Stimulated activated CD8-positive, alpha-beta memory T cell treated with anti-CD3 and anti-CD28 coated beads, Interleukin-4, amount 100 ng/mL, for 24 hours (primary cell): ENCODE measurements around the gene CACNA1G.

ENCODE experiments used
- DNase-seq: peaks from one replicate; pipeline ENCODE4 v3.0.0-alpha.2; 2020; ENCODE audit warnings: low read depth

The CACNA1G gene

DNA sequence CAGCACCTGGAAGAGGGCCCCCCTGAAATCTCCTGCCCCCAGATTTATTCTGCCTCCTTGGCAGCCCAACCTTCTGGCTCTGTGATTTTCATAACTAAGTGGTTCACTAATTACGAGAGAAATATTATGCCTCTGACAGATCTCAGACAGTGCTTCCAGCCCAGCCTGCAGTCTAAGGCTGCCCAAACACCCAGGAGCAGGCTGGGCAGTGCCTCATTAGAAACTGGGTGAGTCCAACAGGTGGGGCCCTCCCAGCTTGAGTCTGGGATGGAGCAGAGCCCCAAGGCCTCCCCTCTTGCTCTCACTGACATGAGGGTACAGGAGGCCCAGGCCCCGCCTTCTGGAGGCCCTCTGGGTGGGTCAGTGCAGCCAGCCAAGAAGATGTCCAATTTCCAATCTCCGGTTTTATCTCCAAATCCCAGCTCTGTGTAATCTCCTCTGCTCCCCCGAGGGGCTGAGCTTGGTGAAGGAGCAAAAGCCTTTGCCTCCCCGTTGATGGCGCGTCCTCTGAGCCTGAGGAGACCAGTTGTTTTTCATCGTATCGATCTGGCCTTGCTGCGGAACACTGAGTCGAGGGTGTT lies 54.0 kb downstream of the CACNA1G start:
- DNase-seq: no peak

- DNase-seq: no peak
Measured at GRCh38 chr17:50615828-50616227, 55.3 kb downstream of the CACNA1G start.

- no peak for DNase-seq
Measured at GRCh38 chr17:50618300-50618699, 57.8 kb downstream of the CACNA1G start.

DNA sequence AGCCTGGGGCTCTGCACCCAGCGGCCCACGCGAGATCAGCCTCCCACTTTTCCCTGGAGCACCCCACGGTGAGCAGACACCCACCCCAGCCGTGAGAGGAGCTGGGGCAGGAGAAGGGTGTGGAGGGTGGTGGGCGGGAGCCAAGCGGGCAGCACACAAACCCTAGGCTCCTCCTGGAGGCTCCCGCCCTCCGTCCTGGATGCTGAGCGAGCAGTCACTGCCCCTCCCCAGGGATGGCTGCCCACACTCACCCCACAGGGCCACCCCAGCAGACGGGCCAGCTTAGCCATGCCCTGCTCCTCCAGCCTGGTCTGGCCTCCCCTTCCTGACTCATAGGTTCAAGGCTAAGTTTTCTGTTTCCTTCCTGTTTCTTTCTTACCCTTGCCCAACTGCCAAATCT lies 58.4 kb downstream of the CACNA1G start:
- no peak for DNase-seq

DNA sequence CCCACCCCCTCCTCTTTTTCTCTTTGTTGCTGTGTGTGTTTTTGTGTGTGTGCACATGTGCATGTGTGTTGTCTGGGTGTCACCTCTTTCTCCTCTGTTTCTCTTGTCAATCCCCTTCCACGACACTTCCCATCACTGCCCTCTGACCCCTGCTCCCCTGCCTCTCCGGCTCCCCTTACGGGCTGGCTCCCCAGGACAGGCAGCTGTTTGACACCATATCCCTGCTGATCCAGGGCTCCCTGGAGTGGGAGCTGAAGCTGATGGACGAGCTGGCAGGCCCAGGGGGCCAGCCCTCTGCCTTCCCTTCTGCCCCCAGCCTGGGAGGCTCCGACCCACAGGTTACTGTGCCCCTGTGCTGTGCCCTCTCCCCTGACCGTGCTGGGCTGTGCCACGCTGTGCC lies 59.0 kb downstream of the CACNA1G start:
- no peak for DNase-seq

DNA sequence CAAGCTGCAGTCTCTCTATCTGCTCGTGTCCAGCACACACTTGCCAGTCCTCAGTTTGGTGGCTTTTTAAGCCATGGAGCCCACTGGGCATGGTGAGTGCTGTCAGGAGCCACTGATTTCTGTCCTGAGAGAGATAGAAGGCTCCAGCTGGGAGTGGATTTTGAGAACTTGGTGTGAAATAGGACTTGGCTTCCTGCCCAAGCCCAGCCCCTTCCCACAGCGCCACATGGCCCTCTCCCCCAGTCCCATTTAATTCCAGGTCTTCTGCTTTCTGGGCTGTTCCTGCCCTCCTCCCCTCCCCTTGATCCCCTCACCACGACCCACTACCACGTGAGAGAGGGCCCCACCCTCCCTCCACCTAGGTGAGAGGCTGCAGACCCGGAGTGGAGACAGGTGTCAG lies 59.7 kb downstream of the CACNA1G start:
- no peak for DNase-seq

DNA sequence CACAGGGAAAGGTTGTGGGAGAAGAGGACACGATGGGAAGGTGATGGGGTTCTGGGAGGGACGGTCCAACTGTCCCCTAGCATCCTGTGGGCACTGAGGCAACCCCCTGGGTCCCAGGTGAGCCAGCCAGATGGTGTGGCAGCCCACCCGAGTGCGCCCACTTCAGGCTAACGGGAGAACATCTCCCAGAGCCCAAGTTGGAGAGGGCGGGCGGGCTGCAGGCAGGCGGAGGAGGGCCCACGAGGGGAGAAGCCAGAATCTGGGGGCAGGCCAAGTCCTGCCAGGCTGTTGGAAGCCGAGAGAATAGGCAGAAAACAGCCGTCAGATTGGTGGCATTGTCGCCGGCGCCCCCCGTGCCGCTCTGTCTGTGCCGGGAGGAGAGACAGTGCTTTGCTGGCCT lies 60.3 kb downstream of the CACNA1G start:
- DNase-seq: no peak

GRCh38 chr17:50621574-50622031 lies 61.1 kb downstream of the CACNA1G start:
- no peak for DNase-seq

- no peak for DNase-seq
Measured at GRCh38 chr17:50624321-50624934, 63.9 kb downstream of the CACNA1G start.

DNA sequence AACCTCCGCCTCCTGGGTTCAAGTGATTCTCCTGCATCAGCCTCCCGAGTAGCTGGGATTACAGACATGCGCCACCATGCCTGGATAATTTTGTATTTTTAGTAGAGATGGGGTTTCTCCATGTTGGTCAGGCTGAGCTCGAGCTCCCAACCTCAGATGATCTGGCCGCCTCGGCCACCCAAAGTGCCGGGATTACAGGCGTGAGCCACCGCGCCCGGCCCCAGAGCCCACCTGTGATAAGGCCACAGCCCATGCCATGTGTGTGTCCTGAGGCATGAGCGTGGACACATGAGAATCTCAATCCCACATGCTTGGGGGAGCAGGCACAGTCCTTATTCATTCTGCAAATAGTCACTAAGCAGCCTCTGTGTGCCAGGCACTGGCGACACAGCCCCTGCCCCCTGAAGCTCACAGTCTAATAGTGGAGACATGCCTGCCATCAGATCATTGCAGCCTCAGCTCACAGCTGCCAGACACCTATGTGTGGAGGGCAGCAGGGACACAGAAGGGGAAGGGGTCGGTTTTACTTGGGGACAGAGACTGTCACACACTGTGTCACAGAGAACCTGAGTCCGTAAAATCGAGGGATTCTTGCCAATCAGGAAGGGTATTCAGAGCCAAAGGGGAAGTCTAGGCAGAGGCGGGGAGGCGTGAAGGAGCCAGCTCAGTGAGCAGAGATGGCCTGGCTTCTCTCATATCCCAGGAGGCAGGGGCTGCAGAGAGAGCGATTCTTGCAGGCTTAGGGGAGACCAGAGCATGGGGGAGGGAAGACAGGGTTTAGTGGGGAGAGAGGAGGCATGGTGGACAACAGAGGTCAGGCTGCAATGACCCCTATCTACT lies 64.7 kb downstream of the CACNA1G start:
- no peak for DNase-seq

GRCh38 chr17:50626037-50626574 lies 65.6 kb downstream of the CACNA1G start:
- DNase-seq: peak; percentile 44

- DNase-seq: no peak
Measured at GRCh38 chr17:50627036-50627781, 66.7 kb downstream of the CACNA1G start.

GRCh38 chr17:50627782-50628601 lies 67.5 kb downstream of the CACNA1G start:
- no peak for DNase-seq

DNA sequence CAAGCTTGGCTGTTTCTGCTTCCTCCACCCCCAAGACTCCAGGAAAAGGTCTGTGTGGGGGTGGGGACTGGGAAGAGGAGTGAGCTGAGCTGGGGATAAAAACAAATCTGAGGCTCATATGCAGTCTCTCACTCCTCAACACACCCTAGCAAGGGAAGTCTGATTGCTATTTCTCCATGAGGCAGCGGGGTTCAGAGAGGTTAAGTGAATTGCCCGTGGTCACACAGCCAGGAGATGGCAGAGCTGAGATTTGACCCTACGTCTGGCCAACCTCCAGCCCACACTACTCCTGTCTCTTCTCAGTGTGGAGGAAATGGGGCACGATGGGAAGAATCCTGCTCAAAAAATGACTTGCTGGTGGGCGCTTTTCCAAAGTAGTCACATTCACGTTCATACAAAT lies 69.4 kb downstream of the CACNA1G start:
- DNase-seq: no peak

DNA sequence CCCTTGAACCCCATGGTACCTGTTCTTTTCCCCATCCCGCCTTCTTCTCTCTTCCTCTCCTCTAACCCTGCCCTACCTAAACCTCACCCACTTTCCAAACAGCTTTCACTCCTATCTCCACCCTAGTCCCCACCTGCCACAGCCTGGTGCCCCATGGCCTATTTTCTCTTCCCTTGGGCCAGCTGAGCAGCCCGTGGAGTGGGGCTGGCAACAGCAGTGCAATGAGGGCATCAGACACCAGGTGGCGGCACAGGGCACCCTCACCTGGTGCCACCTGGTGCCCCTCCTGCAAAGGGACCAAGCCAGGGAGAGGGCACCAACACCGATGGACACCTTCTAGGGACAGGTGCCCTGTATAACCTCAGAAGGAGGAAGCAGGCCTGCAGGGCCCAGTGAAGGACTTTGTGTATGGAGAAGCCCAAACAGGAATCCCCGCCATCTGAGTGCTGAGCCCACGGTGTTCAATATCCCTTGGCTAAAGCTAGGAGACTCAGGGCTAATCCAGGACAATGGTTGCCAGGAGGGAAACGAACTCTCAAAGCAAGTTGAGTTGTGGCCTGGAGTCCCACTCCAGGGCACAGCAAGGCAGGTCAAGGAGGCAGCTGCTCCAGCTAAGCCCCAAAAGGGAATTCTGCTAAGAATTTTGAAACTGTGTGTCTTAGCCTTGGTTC lies 70.1 kb downstream of the CACNA1G start:
- peak; percentile 36 for DNase-seq

- DNase-seq: no peak
Measured at GRCh38 chr17:50631195-50631907, 70.8 kb downstream of the CACNA1G start.

GRCh38 chr17:50631908-50632571 lies 71.5 kb downstream of the CACNA1G start:
- no peak for DNase-seq

DNA sequence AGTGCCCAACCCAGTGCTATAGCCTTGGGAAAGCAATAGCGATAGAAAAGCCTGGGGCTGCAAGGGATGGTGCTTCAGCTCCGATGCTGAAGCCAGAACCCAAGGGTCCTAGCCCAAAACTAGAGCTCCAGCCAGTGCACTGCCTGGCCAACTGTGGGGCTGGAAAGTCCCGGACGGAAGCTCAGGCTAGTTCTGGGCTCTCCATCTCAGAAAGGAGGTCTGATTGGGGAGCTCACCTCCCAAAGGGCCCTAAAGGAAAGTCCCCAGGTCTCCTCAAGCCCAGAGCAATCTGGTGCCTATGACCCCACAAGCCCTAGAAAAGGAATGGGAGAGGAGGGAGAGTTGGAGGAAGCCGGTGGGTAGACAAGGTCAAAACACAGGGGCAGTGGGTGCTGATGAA lies 72.1 kb downstream of the CACNA1G start:
- DNase-seq: no peak

- DNase-seq: no peak
Measured at GRCh38 chr17:50633683-50634082, 73.2 kb downstream of the CACNA1G start.
